Stomach (tissue), 4 donors: Measurements from ENCODE around the gene PEAK1.

Experiments
- EP300 ChIP-seq: sonication (generic); formaldehyde crosslinking; IDR thresholded peaks from one replicate; pipeline ENCODE4 v1.6.1; 2017; ENCODE audit warnings: antibody characterized with exemption
- POLR2AphosphoS5 ChIP-seq, 3 donors: sonication (generic); formaldehyde crosslinking; IDR thresholded peaks; one replicate each; pipeline ENCODE4 v1.6.1; 2016; ENCODE audit warnings: antibody characterized with exemption in 3 of 3
- TF ChIP-seq, protein P1 (sequence below), 7 experiments: fragments of 450-650 bp in 4 of 7; fragments of 200-600 bp in 3 of 7; sonication (generic) in 3 of 7; IDR thresholded peaks; one replicate each; pipeline ENCODE4 v1.5.1; 2016 to 2019; ENCODE audit warnings: antibody characterized with exemption in 7 of 7, control low read depth in 2 of 7, mild to moderate bottlenecking in 1 of 7

- TF ChIP-seq POLR2AphosphoS5 (IDR thresholded peaks at IDR 0.05) (no peak), EP300 (no peak)
- TF ChIP-seq, protein P1, sequence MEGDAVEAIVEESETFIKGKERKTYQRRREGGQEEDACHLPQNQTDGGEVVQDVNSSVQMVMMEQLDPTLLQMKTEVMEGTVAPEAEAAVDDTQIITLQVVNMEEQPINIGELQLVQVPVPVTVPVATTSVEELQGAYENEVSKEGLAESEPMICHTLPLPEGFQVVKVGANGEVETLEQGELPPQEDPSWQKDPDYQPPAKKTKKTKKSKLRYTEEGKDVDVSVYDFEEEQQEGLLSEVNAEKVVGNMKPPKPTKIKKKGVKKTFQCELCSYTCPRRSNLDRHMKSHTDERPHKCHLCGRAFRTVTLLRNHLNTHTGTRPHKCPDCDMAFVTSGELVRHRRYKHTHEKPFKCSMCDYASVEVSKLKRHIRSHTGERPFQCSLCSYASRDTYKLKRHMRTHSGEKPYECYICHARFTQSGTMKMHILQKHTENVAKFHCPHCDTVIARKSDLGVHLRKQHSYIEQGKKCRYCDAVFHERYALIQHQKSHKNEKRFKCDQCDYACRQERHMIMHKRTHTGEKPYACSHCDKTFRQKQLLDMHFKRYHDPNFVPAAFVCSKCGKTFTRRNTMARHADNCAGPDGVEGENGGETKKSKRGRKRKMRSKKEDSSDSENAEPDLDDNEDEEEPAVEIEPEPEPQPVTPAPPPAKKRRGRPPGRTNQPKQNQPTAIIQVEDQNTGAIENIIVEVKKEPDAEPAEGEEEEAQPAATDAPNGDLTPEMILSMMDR (IDR thresholded peaks at IDR 0.05) = no peak
These were observed 153.1 kb downstream of the PEAK1 start for GRCh38 chr15:77266708-77267386.
